CD4-positive, alpha-beta T cell treated with Interleukin-15 for 4 hours (primary cell): Measurements from ENCODE around the gene CYLD.

Experiments used
- DNase-seq: peaks from one replicate; pipeline ENCODE4 v3.0.0-alpha.2; 2020; ENCODE audit warnings: low spot score

The CYLD gene

DNA sequence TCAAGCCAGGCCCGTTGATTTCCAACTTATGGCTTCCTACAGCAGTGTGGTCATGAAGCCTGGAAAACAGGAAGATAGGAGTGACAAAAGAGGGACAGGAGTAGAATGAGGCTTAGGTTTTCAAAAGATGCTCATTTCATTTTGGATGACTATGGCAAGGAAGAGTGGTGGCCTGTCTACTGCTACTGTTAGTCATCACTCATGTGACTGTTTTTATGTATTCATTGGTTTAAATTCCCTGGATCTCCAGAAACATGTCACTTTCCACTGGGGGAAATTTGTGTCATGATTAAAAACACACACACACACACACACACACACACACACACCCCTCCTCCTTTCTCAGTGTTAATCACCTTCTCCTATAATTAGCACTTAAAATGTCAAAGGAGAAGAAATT lies 1.1 kb upstream of the CYLD start:
- DNase-seq, result peak; percentile 39

DNA sequence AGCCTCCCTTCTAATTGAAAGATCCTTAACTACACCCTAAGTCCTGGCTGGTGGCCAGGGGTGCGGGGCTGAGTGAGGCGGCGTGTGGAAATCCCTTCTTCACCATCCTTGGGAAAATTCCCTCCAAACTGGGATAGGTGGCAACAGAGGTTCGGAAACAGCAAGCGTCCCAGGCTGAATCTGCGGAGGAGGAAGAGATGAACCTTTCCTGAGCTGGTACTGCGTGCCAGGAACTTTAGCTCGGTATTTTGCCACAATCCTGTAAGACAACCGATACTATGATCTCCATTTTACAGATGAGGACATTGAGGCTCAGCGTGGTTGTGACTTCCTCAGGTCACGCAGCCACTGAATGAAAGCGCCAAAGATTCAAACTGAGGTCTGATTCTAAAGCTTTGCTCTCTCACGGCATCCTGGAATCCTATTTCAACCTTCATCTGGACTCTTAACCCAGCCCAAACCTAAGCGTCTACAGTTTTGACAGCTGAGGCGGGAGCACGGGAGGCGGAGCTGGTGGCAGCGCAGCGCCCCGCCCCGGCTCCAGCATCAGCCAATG lies 583 bp upstream of the CYLD start:
- DNase-seq, result no peak

DNA sequence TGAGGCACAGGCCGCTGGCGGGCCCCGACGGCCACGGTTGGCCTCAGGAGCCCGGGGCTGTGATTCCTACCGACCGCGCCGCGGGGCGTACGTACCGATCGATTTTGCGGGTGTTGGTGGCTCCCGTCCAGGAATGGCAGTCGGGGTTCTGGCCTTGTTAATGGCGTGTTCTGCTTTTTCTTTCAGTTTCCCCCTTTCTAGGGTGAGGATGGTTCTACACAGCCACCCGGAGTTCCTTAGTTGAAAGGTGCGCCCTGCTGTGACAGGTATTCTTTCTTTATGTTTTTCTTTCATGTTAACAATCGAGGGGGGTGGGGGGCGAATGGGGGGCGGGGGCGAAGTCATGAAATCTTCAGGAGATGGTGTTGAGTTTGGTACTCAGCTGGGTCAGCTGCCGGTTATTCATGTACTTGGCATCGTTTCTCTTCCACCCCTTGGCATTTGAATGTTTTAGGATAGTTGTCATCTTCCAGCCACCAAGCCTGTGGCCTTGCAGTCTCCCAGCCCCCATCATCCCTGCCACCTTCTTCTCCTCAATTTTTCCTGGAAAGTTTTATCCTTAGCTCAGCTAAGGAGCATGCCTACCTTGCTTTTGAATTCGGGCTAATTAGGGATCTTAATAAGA lies 802 bp downstream of the CYLD start:
- DNase-seq, result peak; percentile 48

DNA sequence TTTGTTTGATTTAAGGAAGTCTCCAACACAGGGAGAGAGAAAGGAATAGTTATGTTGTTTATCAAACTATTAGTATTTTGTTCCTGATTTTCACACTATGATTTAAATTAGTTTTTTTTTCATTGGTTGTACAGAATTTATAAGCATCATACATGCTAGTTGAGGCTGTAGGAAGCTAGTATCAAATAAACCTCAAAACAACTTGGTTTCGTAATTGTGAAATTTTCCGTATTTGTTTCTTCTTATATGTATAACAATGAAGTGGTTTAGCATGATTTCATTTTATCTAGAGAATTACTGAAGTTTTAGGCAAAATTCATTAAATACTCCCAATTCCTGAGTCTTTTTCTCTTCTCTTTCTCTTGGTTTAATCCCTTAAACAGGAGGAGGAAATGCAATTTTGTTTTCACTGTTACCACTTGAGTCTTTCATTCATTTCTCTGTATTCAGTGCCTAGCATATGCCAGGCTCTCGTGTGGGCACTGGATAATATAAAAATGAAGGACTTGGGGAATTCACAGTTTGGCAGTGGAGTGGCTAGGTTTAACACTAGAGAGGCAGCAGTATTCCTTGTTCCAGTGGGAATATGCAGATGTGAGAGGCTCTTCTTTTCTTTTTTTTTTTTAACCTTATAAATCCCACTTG lies 1.8 kb downstream of the CYLD start:
- DNase-seq, result no peak

DNA sequence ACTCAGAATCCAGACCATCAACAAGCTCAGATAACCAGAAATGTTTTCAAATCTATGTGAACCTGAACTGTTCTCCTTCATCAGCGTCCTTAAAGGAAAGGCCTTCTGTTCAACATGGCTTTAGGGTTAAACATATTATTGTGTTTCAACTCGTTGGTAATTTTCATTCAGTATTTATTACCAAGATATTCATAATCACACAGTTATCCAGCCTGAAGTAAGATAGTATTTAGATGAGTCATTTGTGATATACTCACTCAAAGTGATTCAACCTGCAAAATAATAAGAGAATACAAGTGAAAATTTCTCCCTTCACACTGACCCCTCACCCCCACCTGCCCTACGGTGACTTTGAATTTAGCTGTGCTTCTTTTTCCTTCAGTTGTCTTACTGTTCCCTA lies 3.0 kb downstream of the CYLD start:
- peak; percentile 44 for DNase-seq

DNA sequence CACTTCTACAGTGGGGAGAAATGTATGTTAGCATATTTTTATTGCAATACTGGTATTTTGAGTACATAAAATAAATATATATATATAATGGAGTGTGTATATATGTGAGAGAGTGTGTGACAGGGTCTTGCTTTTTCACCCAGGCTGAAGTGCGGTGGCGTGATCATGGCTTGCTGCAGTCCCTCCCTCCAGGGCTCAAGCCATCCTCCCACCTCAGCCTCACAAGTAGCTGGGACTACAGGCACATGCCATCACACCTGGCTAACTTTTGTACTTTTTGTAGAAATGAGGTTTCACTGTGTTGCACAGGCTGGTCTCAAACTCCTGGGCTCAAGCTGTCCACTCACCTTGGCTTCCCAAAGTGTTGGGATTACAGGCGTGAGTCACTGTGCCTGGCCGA lies 4.1 kb downstream of the CYLD start:
- no peak for DNase-seq

DNA sequence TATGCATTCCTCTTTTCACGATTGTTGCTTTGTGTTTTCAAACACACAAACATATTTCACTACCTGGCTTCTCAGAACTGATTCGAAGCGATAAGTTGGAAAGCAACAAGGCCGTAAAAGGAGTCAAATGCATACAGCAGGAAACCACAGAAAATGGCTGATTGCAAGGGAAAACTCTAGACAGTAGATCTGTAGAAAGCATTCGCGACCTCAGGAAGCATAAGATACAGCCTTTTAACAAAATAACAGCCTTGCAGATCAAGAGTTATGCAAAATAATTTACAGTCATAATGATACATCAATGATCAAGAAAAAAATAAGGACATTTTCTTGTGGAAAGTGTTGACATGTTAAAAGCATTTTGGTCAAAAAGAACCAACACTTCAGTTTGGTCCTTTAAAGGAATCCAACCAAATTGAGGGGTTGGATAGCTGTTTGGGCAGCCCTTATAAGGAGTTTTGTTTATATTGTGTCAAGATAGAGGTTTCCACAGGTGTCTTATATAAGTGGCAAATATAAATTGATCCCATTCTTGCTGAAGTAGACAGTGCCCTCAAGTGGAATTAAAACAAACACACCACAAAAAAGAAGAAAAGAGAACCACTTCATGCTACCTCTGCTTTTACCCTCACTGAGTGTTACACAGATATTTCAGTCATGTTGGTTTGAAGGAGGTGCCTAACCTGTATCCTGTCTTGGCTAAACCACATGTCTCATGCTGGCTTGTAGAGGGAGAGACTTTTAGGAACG lies 5.5 kb downstream of the CYLD start:
- peak; percentile 74 for DNase-seq

DNA sequence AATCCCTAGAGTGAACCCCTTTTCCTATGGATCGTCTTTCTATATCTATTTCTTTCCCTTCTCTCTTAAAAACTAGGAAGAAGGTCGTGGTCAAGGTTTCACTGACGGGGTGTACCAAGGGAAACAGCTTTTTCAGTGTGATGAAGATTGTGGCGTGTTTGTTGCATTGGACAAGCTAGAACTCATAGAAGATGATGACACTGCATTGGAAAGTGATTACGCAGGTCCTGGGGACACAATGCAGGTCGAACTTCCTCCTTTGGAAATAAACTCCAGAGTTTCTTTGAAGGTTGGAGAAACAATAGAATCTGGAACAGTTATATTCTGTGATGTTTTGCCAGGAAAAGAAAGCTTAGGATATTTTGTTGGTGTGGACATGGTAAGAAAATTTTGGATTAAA lies 9.6 kb downstream of the CYLD start:
- DNase-seq, result no peak

DNA sequence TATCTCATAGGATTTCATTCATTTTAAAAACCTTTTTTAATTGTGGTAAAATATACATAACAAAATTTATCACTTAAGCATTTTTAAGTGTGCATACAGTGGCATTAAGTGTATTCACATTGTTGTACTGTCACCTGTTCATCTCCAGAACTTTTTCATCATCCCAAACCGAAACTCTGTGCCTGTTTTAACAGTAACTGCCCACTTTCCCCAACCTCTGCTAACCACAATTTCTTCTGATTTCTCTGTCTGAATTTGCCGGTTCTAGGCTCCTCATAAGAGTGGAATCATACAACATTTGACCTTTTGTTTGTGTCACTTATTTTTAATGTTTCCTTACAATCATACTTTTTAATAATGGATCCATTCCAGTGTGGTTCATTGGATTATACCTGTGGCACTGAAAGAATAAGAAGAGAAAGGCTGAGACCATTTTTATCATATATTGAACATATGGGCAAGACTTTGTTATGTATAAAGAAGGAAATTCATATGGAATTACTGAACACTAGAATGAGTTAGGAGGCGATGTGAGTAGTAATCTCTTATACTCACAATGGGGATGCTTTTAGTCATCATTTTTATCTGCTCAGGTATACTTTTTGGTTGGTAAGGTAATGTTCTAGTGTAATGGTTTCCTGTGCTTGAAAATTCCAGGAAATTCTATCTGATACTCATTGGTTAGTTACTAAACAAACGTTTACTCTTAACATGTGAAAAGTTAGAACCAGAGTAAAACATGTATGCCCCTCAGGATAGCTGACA lies 10.8 kb downstream of the CYLD start:
- peak; percentile 35 for DNase-seq

DNA sequence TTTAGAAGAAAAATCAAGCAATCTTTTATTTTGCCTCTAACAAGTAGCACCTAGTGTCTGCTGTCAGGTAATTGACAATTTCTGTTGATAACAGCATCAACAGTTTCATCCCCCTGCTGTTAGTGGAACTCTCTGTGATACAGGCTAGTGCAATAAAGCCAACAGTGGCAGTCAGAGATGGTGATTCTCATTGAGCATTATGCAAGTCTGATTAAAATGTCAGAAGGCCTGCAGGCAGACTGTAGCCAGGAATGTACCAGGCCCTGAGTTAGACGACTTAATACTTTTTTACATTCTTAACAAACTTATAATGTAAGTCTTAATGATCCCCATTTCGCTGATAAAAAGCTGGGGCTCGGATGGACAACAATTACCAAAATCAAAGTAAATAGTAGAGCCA lies 14.6 kb downstream of the CYLD start:
- no peak for DNase-seq

DNA sequence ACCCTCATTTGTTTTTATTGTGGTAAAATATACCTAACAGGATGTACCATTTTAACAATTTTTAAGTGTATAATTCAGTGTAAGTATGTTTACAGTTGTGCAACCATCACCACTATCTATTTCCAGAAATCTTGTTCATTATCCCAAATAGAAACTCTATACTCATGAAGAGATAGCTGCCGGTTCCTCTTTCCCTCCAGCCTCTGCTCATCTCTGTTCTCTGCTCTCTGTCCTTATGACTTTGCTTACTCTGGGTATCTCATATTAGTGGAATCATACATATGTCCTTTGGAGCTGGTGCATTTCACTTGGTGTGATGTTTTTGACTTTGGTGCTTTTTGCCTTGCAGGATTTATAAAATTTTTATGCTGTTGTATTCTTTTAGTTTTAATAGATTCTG lies 19.4 kb downstream of the CYLD start:
- DNase-seq, result no peak

DNA sequence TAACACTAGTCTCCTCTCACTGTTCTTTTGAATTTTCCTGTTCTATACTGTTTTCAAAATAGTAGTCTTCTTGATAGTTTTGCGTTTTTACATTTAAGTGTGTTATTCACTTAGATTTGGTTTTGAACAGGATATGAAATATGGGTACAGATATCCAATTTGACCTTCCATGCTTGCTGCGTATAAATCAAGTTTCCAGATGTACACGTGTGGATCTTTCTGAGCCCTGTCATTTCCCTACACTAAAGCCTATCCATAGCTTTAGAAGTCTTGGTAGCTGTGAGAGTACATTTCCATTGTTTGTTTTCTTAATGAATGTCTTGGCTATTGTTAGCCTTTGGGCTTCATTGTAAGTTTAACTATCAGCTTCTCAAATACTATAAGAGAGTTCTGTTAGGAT lies 20.4 kb downstream of the CYLD start:
- no peak for DNase-seq

DNA sequence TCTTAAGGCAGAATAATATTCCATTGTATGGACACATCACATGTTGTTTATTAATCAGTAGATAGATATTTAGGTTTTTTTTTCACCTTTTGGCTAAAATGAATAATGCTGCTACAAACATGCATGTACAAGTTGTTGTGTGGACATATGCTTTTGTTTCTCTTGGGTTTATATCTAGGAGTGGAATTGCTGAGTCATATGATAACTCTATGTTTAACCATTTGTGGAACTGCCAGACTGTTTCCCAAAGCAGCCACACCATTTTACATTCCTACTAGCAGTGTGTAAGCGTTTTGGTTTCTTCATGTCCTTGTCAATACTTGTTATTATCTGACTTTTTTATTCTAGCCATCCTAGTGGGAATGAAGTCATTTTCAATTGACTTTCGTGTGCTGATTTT lies 21.3 kb downstream of the CYLD start:
- no peak for DNase-seq

DNA sequence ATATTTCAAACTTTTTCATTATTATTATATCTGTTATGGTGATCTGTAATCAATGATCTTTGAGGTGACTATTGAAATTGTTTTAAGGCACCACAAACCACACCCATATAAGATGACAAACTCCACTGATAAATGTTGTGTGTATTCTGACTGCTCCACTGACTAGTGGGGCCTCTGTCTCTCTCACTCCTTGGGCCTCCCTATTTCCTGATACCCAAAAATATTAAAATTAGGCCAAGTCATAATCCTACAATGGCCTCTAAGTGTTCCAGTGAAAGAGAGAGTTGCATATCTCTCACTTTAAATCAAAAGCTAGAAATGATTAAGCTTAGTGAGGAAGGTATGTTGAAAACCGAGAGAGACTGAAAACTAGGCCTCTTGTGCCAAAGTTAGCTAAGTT lies 23.4 kb downstream of the CYLD start:
- no peak for DNase-seq

DNA sequence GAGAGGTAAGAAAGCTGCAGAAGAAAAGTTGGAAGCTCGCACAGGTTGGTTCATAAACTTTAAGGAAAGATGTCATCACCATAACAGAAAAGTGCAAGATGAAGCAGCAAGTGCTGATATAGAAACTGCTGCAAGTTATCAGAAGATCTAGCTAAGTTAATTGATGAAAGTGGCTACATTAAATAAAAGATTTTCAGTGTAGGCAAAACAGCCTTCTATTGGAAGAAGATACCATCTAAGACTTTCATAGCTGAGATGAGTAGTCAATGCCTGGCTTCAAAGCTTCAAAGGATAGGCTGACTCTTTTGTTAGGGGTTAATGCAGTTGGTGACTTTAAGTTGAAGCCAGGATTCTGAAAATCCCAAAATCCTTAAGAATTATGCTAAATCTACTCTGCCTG lies 24.0 kb downstream of the CYLD start:
- DNase-seq, result no peak

DNA sequence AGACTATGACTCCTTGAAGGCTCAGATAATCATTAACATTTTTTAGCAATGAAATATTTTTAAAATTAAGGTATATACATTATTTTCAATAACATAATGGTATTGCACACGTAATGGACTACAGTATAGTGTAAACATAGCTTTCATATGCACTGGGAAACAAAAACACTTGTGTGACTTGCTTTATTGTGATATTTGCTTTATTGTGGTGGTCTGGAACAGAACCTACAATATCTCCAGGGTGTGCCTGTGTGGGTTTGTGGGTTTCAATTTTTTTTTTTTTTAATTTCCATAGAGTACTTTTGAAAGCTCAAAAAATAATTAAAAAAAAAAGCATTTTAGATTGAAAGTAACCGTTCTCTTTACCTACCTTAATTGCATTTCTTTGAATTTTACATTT lies 25.3 kb downstream of the CYLD start:
- no peak for DNase-seq

DNA sequence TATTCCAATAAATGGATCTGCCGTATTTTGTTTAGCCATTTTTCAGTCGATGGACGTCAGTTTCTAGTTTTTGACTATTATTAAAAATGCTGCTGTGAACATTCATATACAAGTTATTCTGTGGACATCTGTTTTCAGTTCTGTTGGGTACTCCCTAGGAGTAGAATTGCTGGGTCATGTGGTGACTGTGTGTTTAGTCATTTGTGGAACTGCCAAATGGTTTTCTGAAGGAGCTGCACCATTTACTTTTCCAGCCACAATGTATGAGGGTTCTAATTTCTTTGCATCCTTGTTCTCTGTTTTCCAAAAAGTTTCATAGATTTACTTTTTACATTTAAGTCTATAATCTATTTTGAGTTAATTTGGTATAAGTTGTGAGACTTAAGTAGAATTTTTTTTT lies 29.5 kb downstream of the CYLD start:
- no peak for DNase-seq

DNA sequence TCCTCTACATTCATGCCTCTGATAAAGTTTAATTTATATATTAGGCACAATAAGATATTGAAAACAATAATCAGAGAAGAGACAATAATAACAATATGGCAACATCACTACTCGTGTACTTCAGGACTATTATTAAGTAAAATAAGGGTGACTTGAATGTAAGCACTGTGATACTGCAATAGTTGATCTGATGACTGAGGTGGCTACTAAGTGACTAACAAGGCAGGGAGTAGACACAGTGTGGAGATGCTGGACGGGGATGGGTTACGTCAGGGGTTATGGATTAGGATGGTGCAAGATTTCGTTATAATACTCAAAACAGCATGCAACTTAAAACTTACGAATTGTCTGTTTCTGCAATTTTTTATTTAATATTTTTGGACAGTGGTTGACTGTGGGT lies 32.5 kb downstream of the CYLD start:
- DNase-seq, result no peak

DNA sequence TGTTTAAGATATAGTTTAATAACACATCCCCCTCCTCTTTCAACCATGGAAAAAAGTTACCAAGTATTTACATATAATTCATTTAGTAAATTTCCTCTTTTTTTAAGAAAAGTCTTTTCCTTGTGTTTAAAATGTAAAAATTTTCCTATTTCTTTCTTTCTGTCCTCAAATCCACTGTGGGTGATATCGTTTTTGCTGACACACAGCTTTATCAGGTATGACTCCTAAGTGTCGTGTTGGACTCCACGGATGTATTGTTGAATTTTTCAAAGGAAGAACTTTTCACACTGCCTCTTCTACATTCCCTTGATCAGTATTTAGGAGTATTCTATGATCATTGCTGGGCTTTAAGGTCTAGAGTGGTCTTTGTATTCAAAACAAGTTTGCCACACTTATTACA lies 33.1 kb downstream of the CYLD start:
- DNase-seq, result no peak

DNA sequence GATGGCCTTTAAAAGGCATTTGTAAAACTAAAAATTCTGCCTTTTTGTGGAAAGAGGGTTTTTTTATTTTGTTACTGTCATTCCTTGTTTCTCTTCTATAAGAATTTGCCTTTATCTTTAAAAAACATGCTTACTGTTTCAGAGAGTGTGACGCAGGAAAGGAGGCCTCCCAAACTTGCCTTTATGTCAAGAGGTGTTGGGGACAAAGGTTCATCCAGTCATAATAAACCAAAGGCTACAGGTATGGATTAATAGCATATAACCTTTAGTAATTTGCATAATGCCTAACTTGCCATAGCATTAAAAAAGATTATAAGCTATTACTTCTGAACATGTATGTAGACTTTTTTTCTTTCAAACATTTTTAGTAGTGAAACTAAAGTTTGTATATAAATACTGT lies 34.2 kb downstream of the CYLD start:
- DNase-seq, result no peak

DNA sequence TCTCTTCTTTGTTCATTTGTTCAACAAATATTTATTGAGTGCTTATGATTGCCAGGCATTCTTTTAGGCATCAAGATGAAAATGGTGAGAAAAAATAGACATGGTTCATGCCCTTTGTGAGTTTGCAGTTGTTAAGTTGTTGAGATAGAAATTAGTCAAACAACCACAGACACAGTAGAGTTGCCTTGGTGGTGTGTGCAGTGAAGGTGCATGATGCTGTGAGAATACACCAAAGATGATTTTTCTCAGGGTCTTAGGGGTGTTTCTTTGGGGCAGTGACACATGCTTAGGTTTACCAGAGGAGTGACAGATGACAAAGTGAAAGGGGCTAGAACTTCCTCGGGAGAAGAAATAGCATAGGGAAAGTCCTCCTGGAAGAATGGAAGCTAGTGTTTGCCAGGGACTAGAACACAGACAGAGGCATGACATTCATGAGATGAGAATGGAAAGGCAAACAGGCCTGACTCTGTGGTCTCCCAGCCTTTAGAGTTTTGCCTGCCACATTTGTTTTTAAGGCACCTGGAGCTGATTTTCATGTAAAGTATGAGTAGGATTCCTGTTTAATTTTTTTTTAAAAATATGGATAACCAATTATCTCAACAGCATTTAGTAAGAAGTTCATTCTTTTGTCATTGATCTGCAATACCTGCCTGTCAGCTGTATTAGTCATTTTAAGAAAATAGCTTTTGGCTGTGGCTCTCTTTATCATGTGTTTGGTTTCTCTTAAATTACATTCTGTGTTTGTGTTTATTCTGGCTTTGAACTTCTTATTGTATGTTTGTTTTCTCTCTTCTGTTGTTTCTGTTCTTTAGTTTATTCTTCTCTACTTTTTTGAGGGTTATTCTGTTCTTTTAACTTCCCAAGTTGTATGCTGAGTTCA lies 36.6 kb downstream of the CYLD start:
- DNase-seq, result no peak

DNA sequence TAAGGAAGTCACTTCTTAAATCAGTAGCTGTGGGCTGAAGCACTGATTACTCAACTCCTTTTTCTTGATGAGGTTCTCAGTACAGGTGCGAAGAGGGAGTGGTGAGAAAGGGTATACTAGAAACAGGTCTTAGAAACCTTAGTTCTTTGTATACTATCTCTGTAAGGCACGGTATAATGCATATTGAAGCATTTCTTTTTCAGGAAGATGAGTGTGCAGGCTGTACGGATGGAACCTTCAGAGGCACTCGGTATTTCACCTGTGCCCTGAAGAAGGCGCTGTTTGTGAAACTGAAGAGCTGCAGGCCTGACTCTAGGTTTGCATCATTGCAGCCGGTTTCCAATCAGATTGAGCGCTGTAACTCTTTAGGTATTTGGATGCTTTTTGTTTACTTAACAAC lies 39.2 kb downstream of the CYLD start:
- peak; percentile 25 for DNase-seq
